Mucosa of descending colon (tissue), 3 donors: Measurements from ENCODE around the gene CEP104. TPM values are rescaled to one million over a fixed set of nuclear protein-coding genes. Genes with fewer than 3 reads are reported as not detected.

ENCODE experiments used
- ATAC-seq: fragments of 200-7000 bp; cut with Tn5 transposase; one replicate; pipeline ENCODE4 v1.9.1; 2020; ENCODE audit warnings: mild to moderate bottlenecking, moderate library complexity
- DNase-seq, 3 donors: peaks; one replicate each; pipeline ENCODE4 v3.0.0-alpha.2; 2020
- H3K36me3 ChIP-seq: fragments of 200-600 bp; one replicate; pipeline ENCODE4 v1.8.0; 2021; ENCODE audit warnings: low read depth, mild to moderate bottlenecking
- H3K4me1 ChIP-seq: fragments of 200-600 bp; one replicate; pipeline ENCODE4 v1.8.0; 2021; ENCODE audit warnings: low read depth, mild to moderate bottlenecking
- H3K4me3 ChIP-seq: fragments of 200-600 bp; one replicate; pipeline ENCODE4 v1.8.0; 2021; ENCODE audit warnings: mild to moderate bottlenecking
- H3K9me3 ChIP-seq: fragments of 200-600 bp; one replicate; pipeline ENCODE4 v1.8.0; 2021; ENCODE audit warnings: mild to moderate bottlenecking
- intact Hi-C, 2 donors: fragments of 100-400 bp; cut with DNase I in 1 of 2; cut with micrococcal nuclease in 1 of 2; formaldehyde crosslinking; loops; one replicate each; pipeline versions ENCODE4 v1.11.0 to v1.11.1; 2022; cut with DNase I, micrococcal nuclease
- total RNA-seq, 3 donors: library from RNA; stranded (reverse); fragmentation: NEBNext Ultra II Directional in 2 of 3; extraction: Animal tissue kit (Norgen Biotek cat#: 25700) in 2 of 3; gene quantifications; one replicate each; pipeline versions ENCODE4 v1.2.1 to v1.2.4, GENCODE V29; 2021 to 2023
- TF ChIP-seq, protein P1 (sequence below): fragments of 200-600 bp; IDR thresholded peaks from one replicate; pipeline ENCODE4 v1.8.0; 2022; ENCODE audit warnings: antibody characterized with exemption, mild to moderate bottlenecking
- donor health status: DM: no; HTN: no; CAD: no; lungs with moderate emphysema.
- donor health status: DM: no; HTN: no; CAD: no.
- donor health status: DM: no; HTN: yes; CAD: no.

Gene CEP104
- total RNA-seq, 3 donors from 2014 or later = 33.4 to 62.0 (median 36.1) TPM

DNA sequence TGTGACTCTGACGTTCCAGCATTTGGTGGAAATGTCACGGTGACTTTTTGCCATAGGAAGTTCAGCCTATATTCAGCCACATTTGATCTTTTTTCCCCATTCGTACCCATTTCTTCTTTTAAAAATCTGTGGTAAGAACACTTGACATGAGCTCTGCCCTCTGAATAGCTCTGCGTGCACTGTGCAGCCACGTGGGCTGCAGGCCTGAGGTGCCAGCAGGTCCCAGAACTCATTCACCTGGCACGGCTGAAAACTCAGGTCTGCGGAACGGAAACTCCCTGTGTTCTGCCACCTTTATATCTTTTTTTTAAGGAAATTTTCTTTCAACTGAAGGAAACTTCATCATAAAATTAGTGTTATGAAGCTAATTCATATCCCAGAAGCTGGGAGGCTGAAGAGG is 28.6 kb downstream of the CEP104 start:
- intact Hi-C loops = no loop called here
- H3K36me3 ChIP-seq = peaks cover 5% of the 10 kb centered on the region
- no peaks in the 10 kb centered on the region for H3K4me1 ChIP-seq
- DNase-seq (no peak), ATAC-seq (no peak)
- TF ChIP-seq, protein P1, sequence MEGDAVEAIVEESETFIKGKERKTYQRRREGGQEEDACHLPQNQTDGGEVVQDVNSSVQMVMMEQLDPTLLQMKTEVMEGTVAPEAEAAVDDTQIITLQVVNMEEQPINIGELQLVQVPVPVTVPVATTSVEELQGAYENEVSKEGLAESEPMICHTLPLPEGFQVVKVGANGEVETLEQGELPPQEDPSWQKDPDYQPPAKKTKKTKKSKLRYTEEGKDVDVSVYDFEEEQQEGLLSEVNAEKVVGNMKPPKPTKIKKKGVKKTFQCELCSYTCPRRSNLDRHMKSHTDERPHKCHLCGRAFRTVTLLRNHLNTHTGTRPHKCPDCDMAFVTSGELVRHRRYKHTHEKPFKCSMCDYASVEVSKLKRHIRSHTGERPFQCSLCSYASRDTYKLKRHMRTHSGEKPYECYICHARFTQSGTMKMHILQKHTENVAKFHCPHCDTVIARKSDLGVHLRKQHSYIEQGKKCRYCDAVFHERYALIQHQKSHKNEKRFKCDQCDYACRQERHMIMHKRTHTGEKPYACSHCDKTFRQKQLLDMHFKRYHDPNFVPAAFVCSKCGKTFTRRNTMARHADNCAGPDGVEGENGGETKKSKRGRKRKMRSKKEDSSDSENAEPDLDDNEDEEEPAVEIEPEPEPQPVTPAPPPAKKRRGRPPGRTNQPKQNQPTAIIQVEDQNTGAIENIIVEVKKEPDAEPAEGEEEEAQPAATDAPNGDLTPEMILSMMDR = no peak
- H3K9me3 ChIP-seq = no peaks in the 10 kb centered on the region
- no peak overlapping the region for H3K4me3 ChIP-seq

DNA sequence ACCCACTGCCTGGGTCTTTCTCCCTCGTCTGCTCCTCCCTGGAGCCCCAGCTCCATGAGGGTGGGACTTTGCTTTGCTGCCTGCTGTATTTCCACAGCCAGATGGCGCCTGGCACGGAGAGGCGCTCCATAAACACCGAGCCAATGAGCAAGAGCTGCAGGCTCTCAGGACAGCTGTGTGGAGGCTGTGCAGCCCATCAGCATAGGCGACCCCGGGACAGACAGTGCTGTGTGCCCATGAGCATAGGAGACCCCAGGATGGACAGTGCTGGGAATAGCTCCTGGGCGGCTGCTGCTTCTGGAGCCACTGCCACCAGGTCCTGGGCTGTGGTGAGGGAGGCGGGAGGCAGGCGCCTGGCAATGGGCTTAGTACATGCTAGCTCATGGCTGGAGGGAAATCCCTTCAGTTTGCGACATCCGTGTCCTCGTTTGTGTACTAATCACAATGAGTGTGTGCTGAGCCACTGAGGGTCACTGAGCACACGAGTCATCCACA is 29.2 kb downstream of the CEP104 start:
- no peak overlapping the region for H3K4me3 ChIP-seq
- TF ChIP-seq, protein P1 = no peak
- no peaks in the 10 kb centered on the region for H3K9me3 ChIP-seq

DNA sequence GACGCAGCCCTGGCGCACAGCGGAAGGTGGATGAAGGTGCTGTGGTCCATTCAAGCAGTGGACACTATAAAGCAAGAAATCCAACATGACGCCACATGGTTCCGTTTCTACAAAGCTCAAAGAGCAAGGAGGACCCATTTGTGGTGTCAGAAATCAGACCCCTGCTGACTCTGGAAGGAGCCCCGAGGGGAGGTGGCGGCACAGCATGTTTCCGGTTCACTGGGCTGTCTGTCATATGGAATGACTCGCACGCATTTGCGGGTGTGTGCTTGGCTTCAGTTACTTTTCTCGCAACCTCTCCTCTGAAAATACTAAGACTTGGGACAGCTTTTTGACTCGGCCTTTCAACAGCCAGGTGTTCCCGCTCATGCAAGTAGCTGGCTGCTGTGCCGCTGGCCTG is 31.7 kb downstream of the CEP104 start:
- Histone ChIP-seq H3K9me3 (no peaks in the 10 kb centered on the region), H3K36me3 (no peaks in the 10 kb centered on the region), H3K4me3 (no peak overlapping the region), H3K4me1 (no peaks in the 10 kb centered on the region)
- no peak for DNase-seq
- TF ChIP-seq, protein P1 = no peak
- intact Hi-C loops = no loop called here
- ATAC-seq = no peak

More for the DNA sequence above, 29.2 kb downstream of the CEP104 start:
- H3K36me3 ChIP-seq = peaks cover 5% of the 10 kb centered on the region
- intact Hi-C loops = no loop called here
- no peak for DNase-seq
- ATAC-seq = no peak
- H3K4me1 ChIP-seq = no peaks in the 10 kb centered on the region

DNA sequence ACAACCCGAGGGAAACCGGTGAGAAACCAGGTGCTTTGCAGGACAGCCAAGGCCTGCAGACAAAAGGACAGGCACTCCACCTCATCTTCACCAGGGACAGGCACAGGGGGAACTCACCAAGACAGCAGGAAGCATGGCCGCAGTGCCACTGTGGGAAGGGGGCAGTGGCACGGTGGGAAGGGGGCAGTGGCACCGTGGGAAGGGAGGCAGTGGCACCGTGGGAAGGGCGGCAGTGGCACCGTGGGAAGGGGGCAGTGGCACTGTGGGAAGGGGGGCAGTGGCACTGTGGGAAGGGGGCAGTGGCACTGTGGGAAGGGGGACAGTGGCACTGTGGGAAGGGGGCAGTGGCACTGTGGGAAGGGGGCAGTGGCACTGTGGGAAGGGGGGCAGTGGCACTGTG is 32.4 kb downstream of the CEP104 start:
- ATAC-seq (no peak), DNase-seq (no peak)
- Histone ChIP-seq H3K36me3 (no peaks in the 10 kb centered on the region), H3K4me3 (no peak overlapping the region), H3K9me3 (no peaks in the 10 kb centered on the region), H3K4me1 (no peaks in the 10 kb centered on the region)
- TF ChIP-seq, protein P1 = no peak
- intact Hi-C loops = no loop called here

DNA sequence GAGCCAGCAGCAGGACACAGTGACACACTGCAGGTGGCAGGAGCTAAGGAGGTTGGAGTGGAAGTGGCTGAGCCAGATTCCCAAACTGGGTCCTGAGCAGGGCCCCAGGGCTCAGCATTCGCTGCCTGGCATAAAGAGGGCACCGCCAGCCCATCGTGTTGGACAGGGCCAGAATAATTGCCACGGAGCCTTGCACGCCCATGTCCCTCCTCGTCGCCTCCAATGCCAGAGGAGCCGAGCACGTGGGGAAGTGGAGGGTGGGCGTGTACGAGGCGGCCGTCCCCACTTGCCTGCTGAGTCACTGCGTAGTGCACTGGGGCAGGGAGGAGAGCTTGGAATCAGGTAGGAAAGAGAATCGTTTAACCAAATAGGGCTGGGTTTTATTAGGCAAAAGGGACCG is 34.6 kb downstream of the CEP104 start:
- intact Hi-C loops = no loop called here
- no peaks in the 10 kb centered on the region for H3K36me3 ChIP-seq
- ATAC-seq = no peak
- DNase-seq = no peak
- TF ChIP-seq, protein P1 = no peak
- H3K9me3 ChIP-seq = no peaks in the 10 kb centered on the region
- H3K4me1 ChIP-seq = no peaks in the 10 kb centered on the region
- H3K4me3 ChIP-seq = no peak overlapping the region

DNA sequence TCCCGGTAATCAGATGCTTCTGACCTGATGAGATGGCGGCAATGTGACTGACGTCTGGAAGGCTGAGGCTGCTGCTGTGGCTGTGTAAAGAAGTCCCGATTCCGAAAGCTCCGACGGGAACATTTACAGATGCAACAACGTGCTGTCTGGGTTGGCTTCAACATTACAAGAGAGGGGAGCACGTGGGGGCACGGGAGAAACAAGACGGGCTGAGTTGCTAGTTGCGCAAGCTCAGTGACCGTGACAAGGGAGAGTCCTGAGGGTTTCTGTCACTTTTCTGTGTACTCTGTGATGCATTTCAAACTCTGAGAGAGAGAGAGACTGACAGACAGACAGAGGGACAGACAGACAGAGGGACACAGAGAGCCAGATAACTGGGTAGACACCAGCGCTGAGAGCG is 35.1 kb downstream of the CEP104 start:
- ATAC-seq (no peak), DNase-seq (no peak)
- intact Hi-C loops = no loop called here
- TF ChIP-seq, protein P1 = no peak
- H3K36me3 ChIP-seq = no peaks in the 10 kb centered on the region
- H3K4me1 ChIP-seq = no peaks in the 10 kb centered on the region
- H3K9me3 ChIP-seq = no peaks in the 10 kb centered on the region
- no peak overlapping the region for H3K4me3 ChIP-seq
